ENCODE data around the gene B3GNT5. TPM values are rescaled to one million over a fixed set of nuclear protein-coding genes. Genes with fewer than 3 reads are reported as not detected.

The B3GNT5 gene
- total RNA-seq, 1 experiment from 2014 or later, result not detected

- DNase-seq (ENCODE audit: low spot score), result no peak
- in situ Hi-C loops (cut with HindIII; ENCODE audit: low sequenced_read_pairs), result no loop called here
These were observed 56.2 kb downstream of the B3GNT5 start for GRCh38 chr3:183309276-183309675.

DNA sequence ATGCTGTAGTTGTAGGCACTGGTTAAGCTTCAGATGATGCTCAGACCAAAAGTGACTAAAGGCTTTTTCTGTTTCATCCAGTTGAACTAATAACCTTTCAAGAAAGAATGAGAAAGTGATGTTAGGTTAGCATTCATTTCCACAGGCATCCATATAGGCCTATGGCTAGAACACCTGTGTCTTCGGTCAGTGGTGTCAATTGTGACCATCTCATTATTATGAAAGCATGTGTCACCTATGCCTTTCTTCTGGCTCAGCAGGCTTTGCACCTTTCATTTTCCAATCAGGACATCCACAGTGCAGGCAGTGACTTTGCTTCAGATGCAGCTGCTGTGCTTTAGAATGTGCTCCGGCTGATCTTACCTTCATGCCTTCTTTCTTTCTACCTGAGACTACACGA, 57.9 kb downstream of the B3GNT5 start:
- in situ Hi-C loops (cut with HindIII; ENCODE audit: low sequenced_read_pairs), result no loop called here
- no peak for DNase-seq (ENCODE audit: low spot score)

DNA sequence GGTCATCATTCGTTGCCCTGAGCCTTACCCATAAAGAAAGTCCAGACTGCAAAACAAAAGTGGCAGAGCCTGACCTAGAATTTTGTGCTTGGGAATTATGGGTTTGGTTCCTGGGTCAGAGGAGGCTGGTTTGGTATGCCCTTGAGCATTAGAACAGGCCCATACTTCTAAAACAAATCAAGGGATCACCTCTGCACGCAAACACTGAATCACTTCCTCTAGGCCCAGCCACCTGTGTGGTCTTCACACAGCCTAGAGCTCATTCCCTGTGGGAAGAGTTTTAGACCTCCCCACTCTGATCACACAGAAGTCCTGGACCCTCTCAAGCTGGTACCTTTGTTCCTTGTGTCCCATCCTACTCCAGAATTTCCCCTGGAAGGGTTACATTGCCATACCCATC, 59.4 kb downstream of the B3GNT5 start:
- no peak for DNase-seq (ENCODE audit: low spot score)
- in situ Hi-C loops (cut with HindIII; ENCODE audit: low sequenced_read_pairs), result no loop called here

DNA sequence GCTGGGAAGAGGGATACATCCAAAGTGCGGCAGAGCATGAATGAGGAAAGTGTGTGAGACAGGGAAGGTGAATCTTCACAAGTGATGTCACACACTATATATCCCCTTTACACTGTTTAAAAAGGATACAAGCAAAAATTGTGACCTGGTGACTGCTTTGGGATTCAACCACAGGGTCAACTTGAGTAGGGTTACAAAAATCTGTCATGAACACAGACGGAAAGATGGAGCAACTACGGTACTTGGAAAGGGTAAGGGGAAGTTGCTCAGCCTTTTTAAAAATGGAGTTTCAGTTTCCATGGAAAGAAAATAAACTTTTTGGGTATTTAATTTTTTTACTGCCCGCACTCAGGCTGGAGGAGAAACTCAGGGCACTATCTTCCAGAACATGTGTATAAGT, 60.3 kb downstream of the B3GNT5 start:
- in situ Hi-C loops (cut with HindIII; ENCODE audit: low sequenced_read_pairs), result no loop called here
- no peak for DNase-seq (ENCODE audit: low spot score)

GRCh38 chr3:183313764-183314163, 60.7 kb downstream of the B3GNT5 start:
- in situ Hi-C loops (cut with HindIII; ENCODE audit: low sequenced_read_pairs), result no loop called here
- DNase-seq (ENCODE audit: low spot score), result no peak

DNA sequence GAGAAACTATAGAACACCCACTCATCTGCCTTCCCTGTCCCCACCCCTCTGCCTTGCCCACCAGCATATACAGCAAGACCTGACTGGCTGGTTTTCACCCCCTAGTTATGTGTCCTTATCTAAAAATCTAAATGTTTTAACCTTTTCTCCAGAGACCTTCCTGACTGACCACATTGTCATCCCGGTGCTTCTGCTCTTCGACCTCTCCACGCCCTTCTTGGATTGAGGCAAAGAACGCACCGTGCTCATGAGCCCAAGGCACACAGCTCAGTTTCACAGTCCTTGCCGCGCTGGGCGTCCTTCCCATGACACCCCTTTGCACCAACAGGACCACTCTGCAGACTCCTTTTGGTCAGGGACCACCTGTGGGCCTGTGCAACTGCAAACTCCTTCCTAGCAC, 62.7 kb downstream of the B3GNT5 start:
- no peak for DNase-seq (ENCODE audit: low spot score)
- in situ Hi-C loops (cut with HindIII; ENCODE audit: low sequenced_read_pairs), result no loop called here

DNA sequence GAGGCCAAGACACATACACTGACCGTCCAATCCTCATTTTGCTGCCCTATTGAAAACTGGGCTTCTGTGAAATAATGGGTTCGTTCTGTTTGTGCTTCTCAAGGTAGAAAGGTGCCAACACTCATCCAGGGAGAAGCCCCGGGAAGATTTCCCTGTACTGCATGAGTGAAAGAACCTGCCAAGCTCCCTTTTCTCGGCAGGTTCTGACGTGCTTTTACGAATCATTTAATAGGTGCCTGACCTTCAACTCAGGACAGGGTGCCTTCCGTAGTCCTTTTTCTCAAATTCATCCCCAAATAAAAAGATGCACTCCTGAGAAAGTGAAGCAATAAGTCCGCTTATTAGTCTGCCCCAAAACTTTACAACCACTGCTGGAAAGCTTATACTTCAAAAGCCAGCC, 64.2 kb downstream of the B3GNT5 start:
- no peak for DNase-seq (ENCODE audit: low spot score)
- in situ Hi-C loops (cut with HindIII; ENCODE audit: low sequenced_read_pairs), result no loop called here

GRCh38 chr3:183317886-183318865, 65.1 kb downstream of the B3GNT5 start:
- in situ Hi-C loops (cut with HindIII; ENCODE audit: low sequenced_read_pairs), result no loop called here
- DNase-seq (ENCODE audit: low spot score), result no peak

DNA sequence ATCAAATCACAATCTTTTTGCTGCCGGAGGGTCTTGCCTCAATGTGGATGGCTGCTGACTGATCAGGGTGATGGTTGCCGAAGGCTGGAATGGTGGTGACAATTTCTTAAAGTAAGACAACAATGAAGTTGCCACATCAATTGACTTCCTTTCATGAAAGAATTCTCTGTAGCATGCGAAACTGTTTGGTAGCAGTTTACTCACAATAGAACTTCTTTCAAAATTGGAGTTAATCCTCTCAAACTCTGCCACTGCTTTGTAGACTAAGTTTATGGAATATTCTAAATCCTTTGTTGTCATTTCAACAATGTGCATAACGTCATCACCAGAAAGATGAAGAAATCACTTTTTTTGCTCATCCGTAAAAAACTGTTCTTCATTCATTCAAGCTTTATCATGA, 65.8 kb downstream of the B3GNT5 start:
- in situ Hi-C loops (cut with HindIII; ENCODE audit: low sequenced_read_pairs), result no loop called here
- no peak for DNase-seq (ENCODE audit: low spot score)

- in situ Hi-C loops (cut with HindIII; ENCODE audit: low sequenced_read_pairs), result no loop called here
- DNase-seq (ENCODE audit: low spot score), result no peak
These were observed 66.3 kb downstream of the B3GNT5 start for GRCh38 chr3:183319371-183319770.

Other genes starting within 250 kb of the B3GNT5 start
- 29.5 and 34.4 TPM in 2 replicates for gene MCCC1, start 153.8 kb upstream of the B3GNT5 start, total RNA-seq (2014; rRNA removed; shearing (Covaris generic))
- gene LAMP3, start 90.5 kb upstream of the B3GNT5 start, total RNA-seq (2014; rRNA removed; shearing (Covaris generic)), result not detected in 2 replicates
- gene MCF2L2, start 175.4 kb downstream of the B3GNT5 start, total RNA-seq (2014; rRNA removed; shearing (Covaris generic)), result 0.31 and 2.6 TPM in 2 replicates